PC-9 (cell line): Measurements from ENCODE around the gene FOXF2. TPM values are rescaled to one million over a fixed set of nuclear protein-coding genes. Genes with fewer than 3 reads are reported as not detected.

ENCODE experiments used
- BruUV-seq: library from RNA; stranded (reverse); fragments of 400-500 nt; replicated peaks from 2 replicates; lab custom pipeline; 2021; lab: Mats Ljungman, UMichigan
- CTCF ChIA-PET: fragments of 300-600 bp; sonication (Branson Sonifier 250); formaldehyde crosslinking; loops from one replicate; lab custom pipeline; 2022; ENCODE audit warnings: antibody characterized with exemption; lab: Charles Lee
- POLR2A ChIA-PET: fragments of 300-600 bp; sonication (Branson Sonifier 250); formaldehyde crosslinking; loops from one replicate; lab custom pipeline; 2022; ENCODE audit warnings: antibody characterized with exemption; ENCODE audit not compliant: unreplicated experiment; lab: Charles Lee
- DNase-seq, 2 experiments: peaks; one replicate each; pipeline versions ENCODE4 v3.0.0 to v3.0.0-alpha.2; 2015 to 2022; ENCODE audit warnings: mixed read lengths in 1 of 2
- H2AFZ ChIP-seq: fragments of 200-600 bp; sonication (generic); 2 replicates; pipeline ENCODE4 v1.8.1; 2017; ENCODE audit warnings: antibody characterized with exemption
- H3F3A ChIP-seq: fragments of 200-600 bp; sonication (generic); 2 replicates; pipeline ENCODE4 v1.8.1; 2017; ENCODE audit warnings: antibody characterized with exemption, mild to moderate bottlenecking, low read depth; ENCODE audit not compliant: insufficient read depth
- H3K27ac ChIP-seq: fragments of 200-600 bp; sonication (generic); 2 replicates; pipeline ENCODE4 v1.6.1; 2016; ENCODE audit warnings: mixed run types
- H3K27me3 ChIP-seq: fragments of 200-600 bp; sonication (generic); 2 replicates; pipeline ENCODE4 v1.6.1; 2016; ENCODE audit warnings: low read depth, mixed run types; ENCODE audit not compliant: insufficient read depth
- H3K36me3 ChIP-seq: fragments of 200-600 bp; sonication (generic); 2 replicates; pipeline ENCODE4 v1.6.1; 2016; ENCODE audit warnings: low read depth, mixed run types
- H3K4me1 ChIP-seq: fragments of 200-600 bp; sonication (generic); replicated peaks from 2 replicates; pipeline ENCODE4 v1.6.1; 2016; ENCODE audit warnings: mixed run types; ENCODE audit not compliant: insufficient read depth
- H3K4me2 ChIP-seq: fragments of 200-600 bp; sonication (generic); 2 replicates; pipeline ENCODE4 v1.6.1; 2017; ENCODE audit warnings: mixed run types
- H3K4me3 ChIP-seq: fragments of 200-600 bp; sonication (generic); 2 replicates; pipeline ENCODE4 v1.6.1; 2016; ENCODE audit warnings: mixed run types
- H3K79me2 ChIP-seq: fragments of 200-600 bp; sonication (generic); 2 replicates; pipeline ENCODE4 v1.6.1; 2017; ENCODE audit warnings: low read depth, mixed run types
- H3K9me2 ChIP-seq: fragments of 200-600 bp; sonication (generic); 2 replicates; pipeline ENCODE4 v1.8.1; 2017; ENCODE audit warnings: mild to moderate bottlenecking; ENCODE audit not compliant: insufficient read depth
- H3K9me3 ChIP-seq: fragments of 200-600 bp; sonication (generic); 2 replicates; pipeline ENCODE4 v1.8.1; 2016; ENCODE audit warnings: low read depth; ENCODE audit not compliant: insufficient read depth
- H4K20me1 ChIP-seq: fragments of 200-600 bp; sonication (generic); 2 replicates; pipeline ENCODE4 v1.8.1; 2017; ENCODE audit not compliant: insufficient read depth
- CTCF ChIP-seq: fragments of 200-600 bp; sonication (generic); conservative IDR thresholded peaks from 2 replicates; pipeline ENCODE4 v1.6.1; 2017; ENCODE audit warnings: mixed run types, antibody characterized with exemption, mild to moderate bottlenecking, moderate library complexity
- EZH2 ChIP-seq: fragments of 200-600 bp; sonication (generic); IDR thresholded peaks from 2 replicates; pipeline ENCODE4 v1.8.0; 2017; ENCODE audit warnings: antibody characterized with exemption, low read depth
- intact Hi-C: fragments of 100-400 bp; cut with micrococcal nuclease; formaldehyde crosslinking; loops from one replicate; pipeline ENCODE4 v1.10.0; 2022; ENCODE audit not compliant: unreplicated experiment
- total RNA-seq: library from RNA; stranded (reverse); gene quantifications from 2 replicates; pipeline ENCODE4 v1.2.3, GENCODE V29; 2021

FOXF2 gene
- total RNA-seq, 1 experiment from 2014 or later = not detected

GRCh38 chr6:1371933-1372332, 17.4 kb upstream of the FOXF2 start:
- intact Hi-C loops = no loop called here
- POLR2A ChIA-PET = no interaction called here
- H3K4me1 ChIP-seq = no peaks in the 10 kb centered on the region
- DNase-seq = no peak
- no peaks in the 10 kb centered on the region for H3K36me3 ChIP-seq
- H3F3A ChIP-seq = no peaks in the 10 kb centered on the region
- no peaks in the 10 kb centered on the region for H3K9me3 ChIP-seq
- H3K27me3 ChIP-seq = no peaks in the 10 kb centered on the region
- BruUV-seq = no TSS peak
- H3K4me2 ChIP-seq = no peak overlapping the region
- no peak overlapping the region for H2AFZ ChIP-seq
- H3K27ac ChIP-seq = no peak overlapping the region
- H4K20me1 ChIP-seq = no peaks in the 10 kb centered on the region
- no peaks in the 10 kb centered on the region for H3K79me2 ChIP-seq
- no peaks in the 10 kb centered on the region for H3K9me2 ChIP-seq
- CTCF ChIA-PET = no interaction called here
- no peak overlapping the region for H3K4me3 ChIP-seq
- TF ChIP-seq EZH2 = no peak
- TF ChIP-seq CTCF = no peak

- Histone ChIP-seq H3K4me1 (no peaks in the 10 kb centered on the region), H2AFZ (no peak overlapping the region), H3K9me2 (no peaks in the 10 kb centered on the region), H3K36me3 (no peaks in the 10 kb centered on the region), H3K27ac (no peak overlapping the region), H3F3A (no peaks in the 10 kb centered on the region), H3K4me3 (no peak overlapping the region), H3K9me3 (no peaks in the 10 kb centered on the region), H3K79me2 (no peaks in the 10 kb centered on the region), H3K4me2 (no peak overlapping the region), H4K20me1 (no peaks in the 10 kb centered on the region), H3K27me3 (no peaks in the 10 kb centered on the region)
- TF ChIP-seq CTCF (no peak), EZH2 (no peak)
- ChIA-PET POLR2A (no interaction called here), CTCF (no interaction called here)
- intact Hi-C loops = no loop called here
- no TSS peak for BruUV-seq
- no peak for DNase-seq
These were observed 16.7 kb upstream of the FOXF2 start for GRCh38 chr6:1372690-1373089.

GRCh38 chr6:1376653-1377052, 12.7 kb upstream of the FOXF2 start:
- Histone ChIP-seq H3K36me3 (no peaks in the 10 kb centered on the region), H3K79me2 (no peaks in the 10 kb centered on the region), H3K4me1 (no peaks in the 10 kb centered on the region), H2AFZ (no peak overlapping the region), H4K20me1 (no peaks in the 10 kb centered on the region), H3K27ac (no peak overlapping the region), H3K4me3 (no peak overlapping the region), H3K9me3 (no peaks in the 10 kb centered on the region), H3F3A (no peaks in the 10 kb centered on the region), H3K27me3 (no peaks in the 10 kb centered on the region), H3K4me2 (no peak overlapping the region), H3K9me2 (no peaks in the 10 kb centered on the region)
- ChIA-PET CTCF (no interaction called here), POLR2A (no interaction called here)
- TF ChIP-seq CTCF (no peak), EZH2 (no peak)
- BruUV-seq = no TSS peak
- intact Hi-C loops = no loop called here
- no peak for DNase-seq
